GM23248 (cell line): ENCODE data around the gene CHRM3. TPM values are rescaled to one million over a fixed set of nuclear protein-coding genes. Genes with fewer than 3 reads are reported as not detected.

ENCODE experiments used
- DNase-seq: peaks from one replicate; pipeline ENCODE4 v3.0.0-alpha.2; 2015
- H2AFZ ChIP-seq: fragments of 200-600 bp; sonication (generic); 2 replicates; pipeline ENCODE4 v1.6.1; 2016; ENCODE audit warnings: antibody characterized with exemption
- H3F3A ChIP-seq: fragments of 200-600 bp; sonication (generic); 2 replicates; pipeline ENCODE4 v1.6.1; 2016; ENCODE audit warnings: mild to moderate bottlenecking, antibody characterized with exemption, mixed run types; ENCODE audit not compliant: insufficient read depth
- H3K27ac ChIP-seq: fragments of 200-600 bp; sonication (generic); 2 replicates; pipeline ENCODE4 v1.5.1; 2016; ENCODE audit warnings: mild to moderate bottlenecking
- H3K27me3 ChIP-seq: fragments of 200-600 bp; sonication (generic); replicated peaks from 2 replicates; pipeline ENCODE4 v1.6.1; 2016; ENCODE audit warnings: mild to moderate bottlenecking; ENCODE audit not compliant: insufficient read depth
- H3K36me3 ChIP-seq: fragments of 200-600 bp; sonication (generic); 2 replicates; pipeline ENCODE4 v1.6.1; 2016; ENCODE audit warnings: low read depth, mild to moderate bottlenecking
- H3K4me1 ChIP-seq: fragments of 200-600 bp; sonication (generic); 2 replicates; pipeline ENCODE4 v1.6.1; 2016; ENCODE audit warnings: mild to moderate bottlenecking; ENCODE audit not compliant: insufficient read depth
- H3K4me2 ChIP-seq: fragments of 200-600 bp; sonication (generic); one replicate; pipeline ENCODE4 v1.6.1; 2016; ENCODE audit warnings: mild to moderate bottlenecking; ENCODE audit not compliant: unreplicated experiment
- H3K4me3 ChIP-seq: fragments of 200-600 bp; sonication (generic); 2 replicates; pipeline ENCODE4 v1.5.1; 2016; ENCODE audit warnings: mild to moderate bottlenecking
- H3K79me2 ChIP-seq: fragments of 200-600 bp; sonication (generic); 2 replicates; pipeline ENCODE4 v1.6.1; 2016; ENCODE audit warnings: mild to moderate bottlenecking; ENCODE audit not compliant: insufficient read depth
- H3K9ac ChIP-seq: fragments of 200-600 bp; sonication (generic); 2 replicates; pipeline ENCODE4 v1.6.1; 2016; ENCODE audit warnings: mild to moderate bottlenecking
- H3K9me2 ChIP-seq: fragments of 200-600 bp; sonication (generic); 2 replicates; pipeline ENCODE4 v1.6.1; 2016; ENCODE audit warnings: mixed run types, mild to moderate bottlenecking, moderate library complexity; ENCODE audit not compliant: insufficient read depth
- H3K9me3 ChIP-seq: fragments of 200-600 bp; sonication (generic); one replicate; pipeline ENCODE4 v1.6.1; 2017; ENCODE audit warnings: low read depth
- H4K20me1 ChIP-seq: fragments of 200-600 bp; sonication (generic); 2 replicates; pipeline ENCODE4 v1.6.0; 2016; ENCODE audit not compliant: insufficient read depth
- EZH2 ChIP-seq: fragments of 200-600 bp; sonication (generic); IDR thresholded peaks from 2 replicates; pipeline ENCODE4 v1.6.1; 2018; ENCODE audit warnings: antibody characterized with exemption, mild to moderate bottlenecking; ENCODE audit not compliant: insufficient read depth, poor library complexity, severe bottlenecking
- EZH2phosphoT487 ChIP-seq: fragments of 200-600 bp; sonication (generic); IDR thresholded peaks from 2 replicates; pipeline ENCODE4 v1.6.1; 2018; ENCODE audit warnings: antibody characterized with exemption, moderate library complexity, mild to moderate bottlenecking, low read depth; ENCODE audit not compliant: insufficient read depth
- WGBS, 2 experiments: methylation state at CpG; one replicate each; pipeline ENCODE4 v1.1.6; 2015 to 2017; ENCODE audit warnings: low lambda C conversion rate in 2 of 2, low coverage in 1 of 2; ENCODE audit errors: missing lambda C conversion rate in 2 of 2; 5-methylcytosine and 5-hydroxymethylcytosine counted together
- in situ Hi-C: fragments of 300-500 bp; cut with MboI; formaldehyde crosslinking; loops from 2 replicates; pipeline ENCODE4 v1.15.0; 2020
- polyA plus RNA-seq: library from polyadenylated mRNA; unstranded; fragments of >200 nt; fragmentation: Nextera tagmentation; extraction: Ambion mirVana; gene quantifications from 2 replicates; pipeline ENCODE4 v1.2.1, GENCODE V29; 2016
- total RNA-seq: library from RNA; depleted of rRNA; stranded (reverse); fragments of >200 nt; shearing (Covaris generic); gene quantifications from 2 replicates; pipeline ENCODE4 v1.2.3, GENCODE V29; 2014

The CHRM3 gene
- total and polyA plus RNA-seq, 2 experiments from 2014 or later: not detected

GRCh38 chr1:239382666-239383065, 3.7 kb upstream of the CHRM3 start:
- Histone ChIP-seq H3K36me3 (no peaks in the 10 kb centered on the region), H3F3A (no peaks in the 10 kb centered on the region), H3K4me3 (no peak overlapping the region), H4K20me1 (no peaks in the 10 kb centered on the region), H3K9me2 (no peaks in the 10 kb centered on the region), H3K9me3 (no peaks in the 10 kb centered on the region), H3K4me2 (no peak overlapping the region), H3K4me1 (no peaks in the 10 kb centered on the region), H2AFZ (no peak overlapping the region), H3K9ac (no peak overlapping the region), H3K27me3 (peaks cover 35% of the 10 kb centered on the region), H3K27ac (no peak overlapping the region), H3K79me2 (no peaks in the 10 kb centered on the region)
- TF ChIP-seq EZH2 (no peak), EZH2phosphoT487 (no peak)
- no peak for DNase-seq
- in situ Hi-C loops: no loop called here
- WGBS, 2 experiments: 4% methylated on average over 5 of the region's 5 CpGs

- WGBS, 2 experiments: 14 to 20% methylated on average over 3 of the region's 3 CpGs
- H4K20me1 ChIP-seq: no peaks in the 10 kb centered on the region
- H3K79me2 ChIP-seq: no peaks in the 10 kb centered on the region
- DNase-seq: no peak
- no peak overlapping the region for H2AFZ ChIP-seq
- in situ Hi-C loops: no loop called here
- H3K27ac ChIP-seq: no peak overlapping the region
- no peaks in the 10 kb centered on the region for H3K9me3 ChIP-seq
- no peak overlapping the region for H3K4me3 ChIP-seq
- no peak overlapping the region for H3K9ac ChIP-seq
- no peaks in the 10 kb centered on the region for H3K9me2 ChIP-seq
- H3K4me1 ChIP-seq: no peaks in the 10 kb centered on the region
- no peaks in the 10 kb centered on the region for H3F3A ChIP-seq
- H3K27me3 ChIP-seq: peaks cover 45% of the 10 kb centered on the region
- TF ChIP-seq EZH2phosphoT487 (no peak), EZH2 (no peak)
- H3K36me3 ChIP-seq: no peaks in the 10 kb centered on the region
- no peak overlapping the region for H3K4me2 ChIP-seq
Observed at GRCh38 chr1:239383714-239384113, 2.7 kb upstream of the CHRM3 start.

- Histone ChIP-seq H3K36me3 (no peaks in the 10 kb centered on the region), H2AFZ (no peak overlapping the region), H3F3A (no peaks in the 10 kb centered on the region), H3K9ac (no peak overlapping the region), H3K4me2 (no peak overlapping the region), H3K27me3 (peaks cover 56% of the 10 kb centered on the region), H3K79me2 (no peaks in the 10 kb centered on the region), H3K27ac (no peak overlapping the region), H3K9me2 (no peaks in the 10 kb centered on the region), H3K4me1 (no peaks in the 10 kb centered on the region), H3K4me3 (no peak overlapping the region), H3K9me3 (no peaks in the 10 kb centered on the region), H4K20me1 (no peaks in the 10 kb centered on the region)
- TF ChIP-seq EZH2phosphoT487: no peak
- TF ChIP-seq EZH2: peak; percentile 32
- in situ Hi-C loops: no loop called here
- 2 to 3% methylated on average over 55 of the region's 55 CpGs for WGBS, 2 experiments
- no peak for DNase-seq
Observed at GRCh38 chr1:239387304-239388158, 1.2 kb downstream of the CHRM3 start.

- no peaks in the 10 kb centered on the region for H3K9me3 ChIP-seq
- H2AFZ ChIP-seq: no peak overlapping the region
- no peak overlapping the region for H3K27ac ChIP-seq
- DNase-seq: no peak
- peaks cover 56% of the 10 kb centered on the region for H3K27me3 ChIP-seq
- H3K4me3 ChIP-seq: no peak overlapping the region
- no peak overlapping the region for H3K9ac ChIP-seq
- no peaks in the 10 kb centered on the region for H3K4me1 ChIP-seq
- no peaks in the 10 kb centered on the region for H4K20me1 ChIP-seq
- no peaks in the 10 kb centered on the region for H3K9me2 ChIP-seq
- H3K4me2 ChIP-seq: no peak overlapping the region
- 4 to 6% methylated on average over 5 of the region's 5 CpGs for WGBS, 2 experiments
- TF ChIP-seq EZH2phosphoT487: no peak
- TF ChIP-seq EZH2: no peak
- in situ Hi-C loops: no loop called here
- no peaks in the 10 kb centered on the region for H3K36me3 ChIP-seq
- no peaks in the 10 kb centered on the region for H3F3A ChIP-seq
- no peaks in the 10 kb centered on the region for H3K79me2 ChIP-seq
Observed at GRCh38 chr1:239388159-239388485, 1.8 kb downstream of the CHRM3 start.

GRCh38 chr1:239388578-239388977, 2.2 kb downstream of the CHRM3 start:
- in situ Hi-C loops: no loop called here
- no peak overlapping the region for H3K27ac ChIP-seq

More at GRCh38 chr1:239388578-239388977, 2.2 kb downstream of the CHRM3 start:
- Histone ChIP-seq H3K4me1 (no peaks in the 10 kb centered on the region), H3K79me2 (no peaks in the 10 kb centered on the region), H3K27me3 (peaks cover 56% of the 10 kb centered on the region), H2AFZ (no peak overlapping the region), H3K4me2 (no peak overlapping the region), H3K36me3 (no peaks in the 10 kb centered on the region), H3K9me3 (no peaks in the 10 kb centered on the region), H3F3A (no peaks in the 10 kb centered on the region), H3K4me3 (no peak overlapping the region), H3K9ac (no peak overlapping the region), H4K20me1 (no peaks in the 10 kb centered on the region), H3K9me2 (no peaks in the 10 kb centered on the region)
- no peak for DNase-seq
- 5 to 6% methylated on average over 9 of the region's 9 CpGs for WGBS, 2 experiments
- no peak for TF ChIP-seq EZH2
- no peak for TF ChIP-seq EZH2phosphoT487
